ENCODE results near the gene ARHGAP24.

Gene ARHGAP24

GRCh38 chr4:85632981-85633380 is 158.0 kb downstream of the ARHGAP24 start:
- DNase-seq (ENCODE audit: low read depth): no peak
- H3K4me3 ChIP-seq (ENCODE audit: control insufficient read depth, low read depth, low read length): no peak overlapping the region
- TF ChIP-seq, protein P1, sequence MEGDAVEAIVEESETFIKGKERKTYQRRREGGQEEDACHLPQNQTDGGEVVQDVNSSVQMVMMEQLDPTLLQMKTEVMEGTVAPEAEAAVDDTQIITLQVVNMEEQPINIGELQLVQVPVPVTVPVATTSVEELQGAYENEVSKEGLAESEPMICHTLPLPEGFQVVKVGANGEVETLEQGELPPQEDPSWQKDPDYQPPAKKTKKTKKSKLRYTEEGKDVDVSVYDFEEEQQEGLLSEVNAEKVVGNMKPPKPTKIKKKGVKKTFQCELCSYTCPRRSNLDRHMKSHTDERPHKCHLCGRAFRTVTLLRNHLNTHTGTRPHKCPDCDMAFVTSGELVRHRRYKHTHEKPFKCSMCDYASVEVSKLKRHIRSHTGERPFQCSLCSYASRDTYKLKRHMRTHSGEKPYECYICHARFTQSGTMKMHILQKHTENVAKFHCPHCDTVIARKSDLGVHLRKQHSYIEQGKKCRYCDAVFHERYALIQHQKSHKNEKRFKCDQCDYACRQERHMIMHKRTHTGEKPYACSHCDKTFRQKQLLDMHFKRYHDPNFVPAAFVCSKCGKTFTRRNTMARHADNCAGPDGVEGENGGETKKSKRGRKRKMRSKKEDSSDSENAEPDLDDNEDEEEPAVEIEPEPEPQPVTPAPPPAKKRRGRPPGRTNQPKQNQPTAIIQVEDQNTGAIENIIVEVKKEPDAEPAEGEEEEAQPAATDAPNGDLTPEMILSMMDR (conservative IDR thresholded peaks at IDR 0.05; ENCODE audit: control insufficient read depth, insufficient read depth, low read depth, low read length): no peak

- DNase-seq (ENCODE audit: low read depth): no peak
- H3K4me3 ChIP-seq (ENCODE audit: control insufficient read depth, low read depth, low read length): no peak overlapping the region
- TF ChIP-seq, protein P1 (conservative IDR thresholded peaks at IDR 0.05; ENCODE audit: control insufficient read depth, insufficient read depth, low read depth, low read length): no peak
Measured at GRCh38 chr4:85637778-85638177, 162.8 kb downstream of the ARHGAP24 start.

GRCh38 chr4:85639946-85640345 is 165.0 kb downstream of the ARHGAP24 start:
- no peak overlapping the region for H3K4me3 ChIP-seq (ENCODE audit: control insufficient read depth, low read depth, low read length)
- no peak for DNase-seq (ENCODE audit: low read depth)
- TF ChIP-seq, protein P1 (conservative IDR thresholded peaks at IDR 0.05; ENCODE audit: control insufficient read depth, insufficient read depth, low read depth, low read length): no peak

- TF ChIP-seq, protein P1 (conservative IDR thresholded peaks at IDR 0.05; ENCODE audit: control insufficient read depth, insufficient read depth, low read depth, low read length): no peak
- no peak overlapping the region for H3K4me3 ChIP-seq (ENCODE audit: control insufficient read depth, low read depth, low read length)
- DNase-seq (ENCODE audit: low read depth): no peak
Measured at GRCh38 chr4:85642356-85643100, 167.6 kb downstream of the ARHGAP24 start.

GRCh38 chr4:85644061-85644460 is 169.1 kb downstream of the ARHGAP24 start:
- TF ChIP-seq, protein P1 (conservative IDR thresholded peaks at IDR 0.05; ENCODE audit: control insufficient read depth, insufficient read depth, low read depth, low read length): no peak
- no peak for DNase-seq (ENCODE audit: low read depth)
- H3K4me3 ChIP-seq (ENCODE audit: control insufficient read depth, low read depth, low read length): no peak overlapping the region

DNA sequence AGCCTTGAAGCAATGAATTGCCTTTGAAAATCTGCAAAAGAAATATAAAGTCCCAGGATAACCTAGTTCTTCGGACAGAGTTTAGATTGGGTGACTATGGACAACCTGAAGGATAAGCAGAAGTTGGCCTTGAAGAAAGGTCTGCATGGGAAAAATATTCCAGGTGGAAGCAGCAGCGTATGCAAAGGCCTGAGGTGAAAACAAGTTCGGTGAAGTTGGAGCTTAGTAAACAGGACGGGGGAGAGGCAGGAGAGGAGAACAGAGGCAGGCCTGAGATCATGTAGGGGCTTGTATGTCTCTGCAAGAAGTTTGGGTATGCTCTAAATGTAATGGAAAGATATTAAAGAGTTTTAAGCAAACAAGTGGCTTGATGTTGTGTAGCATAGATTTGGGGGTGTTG is 176.0 kb downstream of the ARHGAP24 start:
- TF ChIP-seq, protein P1 (conservative IDR thresholded peaks at IDR 0.05; ENCODE audit: control insufficient read depth, insufficient read depth, low read depth, low read length): no peak

More for the DNA sequence above, 176.0 kb downstream of the ARHGAP24 start:
- DNase-seq (ENCODE audit: low read depth): no peak
- no peak overlapping the region for H3K4me3 ChIP-seq (ENCODE audit: control insufficient read depth, low read depth, low read length)
